ENCODE data around the gene LPCAT3. TPM values are rescaled to one million over a fixed set of nuclear protein-coding genes. Genes with fewer than 3 reads are reported as not detected.
A peak's percentile ranks its signal among the peaks of the same experiment; 100 is the strongest.

LPCAT3 gene
- total and polyA plus RNA-seq, 2 of the 13 experiments (the other 11 are each of a cell fraction or from before 2014, with no cell fraction given), result 44.5 to 64.3 TPM

- TF ChIP-seq PAXIP1 (CRISPR knock-in tag; conservative IDR thresholded peaks at IDR 0.05), result no peak
- TF ChIP-seq FOXK1 (CRISPR knock-in tag; IDR thresholded peaks at IDR 0.05; ENCODE audit: borderline replicate concordance, low read depth), result peak; percentile 84; the same call in 1 of the 2 replicates
- peak; percentile 32; the same call in 1 of the 2 replicates for TF ChIP-seq JUND (CRISPR knock-in tag; IDR thresholded peaks at IDR 0.05)
- peak; percentile 93; the same call in 1 of the 2 replicates for TF ChIP-seq ZNF230 (CRISPR knock-in tag; IDR thresholded peaks at IDR 0.05)
- no peak for TF ChIP-seq ZZZ3 (CRISPR knock-in tag; IDR thresholded peaks at IDR 0.05; ENCODE audit: borderline replicate concordance)
- peak; percentile 95 for TF ChIP-seq ZNF709 (CRISPR knock-in tag; IDR thresholded peaks at IDR 0.05)
- TF ChIP-seq, protein P1, sequence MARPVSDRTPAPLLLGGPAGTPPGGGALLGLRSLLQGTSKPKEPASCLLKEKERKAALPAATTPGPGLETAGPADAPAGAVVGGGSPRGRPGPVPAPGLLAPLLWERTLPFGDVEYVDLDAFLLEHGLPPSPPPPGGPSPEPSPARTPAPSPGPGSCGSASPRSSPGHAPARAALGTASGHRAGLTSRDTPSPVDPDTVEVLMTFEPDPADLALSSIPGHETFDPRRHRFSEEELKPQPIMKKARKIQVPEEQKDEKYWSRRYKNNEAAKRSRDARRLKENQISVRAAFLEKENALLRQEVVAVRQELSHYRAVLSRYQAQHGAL (CRISPR knock-in tag; IDR thresholded peaks at IDR 0.05; ENCODE audit: not compliant biosample characterization), result peak; percentile 39
- no peak for TF ChIP-seq ZNF333 (CRISPR knock-in tag; IDR thresholded peaks at IDR 0.05; ENCODE audit: borderline replicate concordance)
- no peak for TF ChIP-seq CEBPB (IDR thresholded peaks at IDR 0.05; ENCODE audit: borderline replicate concordance, low read depth, low read length)
- peak in 1 of 2 experiments; percentile 63; a peak in 2 of 4 replicates for TF ChIP-seq POLR2A (IDR thresholded peaks at IDR 0.05; ENCODE audit: insufficient read depth in 1 of 2, low read depth in 2 of 2, low read length in 2 of 2)
- no peak for TF ChIP-seq ZNF615 (CRISPR knock-in tag; IDR thresholded peaks at IDR 0.05; ENCODE audit: borderline replicate concordance)
- peak; percentile 51; the same call in 1 of the 2 replicates for TF ChIP-seq HMG20B (CRISPR knock-in tag; conservative IDR thresholded peaks at IDR 0.05)
- TF ChIP-seq ZBTB42 (CRISPR knock-in tag; IDR thresholded peaks at IDR 0.05), result peak; percentile 26; the same call in 1 of the 2 replicates
- no peak for TF ChIP-seq DPF2 (CRISPR knock-in tag; IDR thresholded peaks at IDR 0.05; ENCODE audit: borderline replicate concordance, low read depth)
- peak; percentile 42; the same call in 1 of the 2 replicates for TF ChIP-seq ZNF629 (CRISPR knock-in tag; conservative IDR thresholded peaks at IDR 0.05)
- TF ChIP-seq, protein P2, sequence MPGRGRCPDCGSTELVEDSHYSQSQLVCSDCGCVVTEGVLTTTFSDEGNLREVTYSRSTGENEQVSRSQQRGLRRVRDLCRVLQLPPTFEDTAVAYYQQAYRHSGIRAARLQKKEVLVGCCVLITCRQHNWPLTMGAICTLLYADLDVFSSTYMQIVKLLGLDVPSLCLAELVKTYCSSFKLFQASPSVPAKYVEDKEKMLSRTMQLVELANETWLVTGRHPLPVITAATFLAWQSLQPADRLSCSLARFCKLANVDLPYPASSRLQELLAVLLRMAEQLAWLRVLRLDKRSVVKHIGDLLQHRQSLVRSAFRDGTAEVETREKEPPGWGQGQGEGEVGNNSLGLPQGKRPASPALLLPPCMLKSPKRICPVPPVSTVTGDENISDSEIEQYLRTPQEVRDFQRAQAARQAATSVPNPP (CRISPR knock-in tag; IDR thresholded peaks at IDR 0.05), result peak; percentile 86; the same call in 1 of the 2 replicates
- no peak for TF ChIP-seq ZNF510 (CRISPR knock-in tag; IDR thresholded peaks at IDR 0.05; ENCODE audit: low read depth)
- no peak for TF ChIP-seq MAFF (IDR thresholded peaks at IDR 0.05; ENCODE audit: low read depth, low read length)
- TF ChIP-seq HOXA7 (CRISPR knock-in tag; IDR thresholded peaks at IDR 0.05), result no peak
- TF ChIP-seq HOXD1 (CRISPR knock-in tag; IDR thresholded peaks at IDR 0.05), result no peak
- TF ChIP-seq ZNF530 (CRISPR knock-in tag; IDR thresholded peaks at IDR 0.05; ENCODE audit: low read depth), result no peak
- TF ChIP-seq ZNF891 (CRISPR knock-in tag; IDR thresholded peaks at IDR 0.05), result peak; percentile 89
- TF ChIP-seq TBX3 (IDR thresholded peaks at IDR 0.05; ENCODE audit: borderline replicate concordance), result peak; percentile 31; the same call in 1 of the 2 replicates
Observed at GRCh38 chr12:6937481-6938352, 80.6 kb downstream of the LPCAT3 start (continued).

Data from HepG2 (cell line).